ENCODE data around the gene CLK4. TPM values are rescaled to one million over a fixed set of nuclear protein-coding genes. Genes with fewer than 3 reads are reported as not detected.

The CLK4 gene
- total RNA-seq, 1 donor from 2014 or later = 42.6 TPM

DNA sequence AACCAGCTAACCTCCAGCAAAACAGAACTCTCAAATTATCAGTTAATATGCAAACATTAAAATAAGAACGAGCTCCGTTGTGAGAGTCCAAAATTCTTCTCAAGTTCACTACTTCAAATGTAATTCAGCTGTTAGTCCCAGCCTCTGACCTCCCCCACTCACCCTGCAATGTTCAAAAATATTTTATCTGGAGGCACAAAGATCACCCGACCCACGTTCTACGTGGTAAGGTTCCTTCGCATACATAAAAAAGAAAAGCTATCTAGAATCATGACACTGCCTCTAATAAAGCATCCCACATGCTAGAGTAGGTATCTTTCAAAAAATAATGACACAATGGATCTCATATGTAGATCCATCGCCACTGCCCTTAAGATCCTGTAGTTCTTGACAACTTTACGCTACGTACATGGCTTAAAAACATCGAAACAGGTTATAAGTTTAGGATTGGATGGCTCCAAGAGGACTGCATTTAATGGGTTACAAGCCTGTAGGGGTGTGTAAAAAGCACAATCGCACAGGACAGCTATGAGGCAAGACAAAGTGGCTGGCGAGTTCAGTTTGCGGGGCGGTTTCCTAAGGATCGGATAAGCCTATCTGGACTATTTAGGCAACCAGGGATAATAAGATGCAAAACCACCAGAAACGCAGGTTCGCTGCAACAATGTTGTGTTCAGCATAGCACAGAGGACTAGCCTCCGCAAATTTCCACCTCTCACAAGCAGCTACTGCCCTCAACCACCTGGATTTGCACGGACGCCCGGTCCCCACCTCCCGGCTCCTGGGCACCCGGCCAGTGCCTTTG lies 969 bp downstream of the CLK4 start:
- DNase-seq (ENCODE audit: extremely low spot score, unreplicated experiment) = no peak
- H3K9me3 Mint-ChIP-seq = no peaks in the 10 kb centered on the region
- TF ChIP-seq, protein P1, sequence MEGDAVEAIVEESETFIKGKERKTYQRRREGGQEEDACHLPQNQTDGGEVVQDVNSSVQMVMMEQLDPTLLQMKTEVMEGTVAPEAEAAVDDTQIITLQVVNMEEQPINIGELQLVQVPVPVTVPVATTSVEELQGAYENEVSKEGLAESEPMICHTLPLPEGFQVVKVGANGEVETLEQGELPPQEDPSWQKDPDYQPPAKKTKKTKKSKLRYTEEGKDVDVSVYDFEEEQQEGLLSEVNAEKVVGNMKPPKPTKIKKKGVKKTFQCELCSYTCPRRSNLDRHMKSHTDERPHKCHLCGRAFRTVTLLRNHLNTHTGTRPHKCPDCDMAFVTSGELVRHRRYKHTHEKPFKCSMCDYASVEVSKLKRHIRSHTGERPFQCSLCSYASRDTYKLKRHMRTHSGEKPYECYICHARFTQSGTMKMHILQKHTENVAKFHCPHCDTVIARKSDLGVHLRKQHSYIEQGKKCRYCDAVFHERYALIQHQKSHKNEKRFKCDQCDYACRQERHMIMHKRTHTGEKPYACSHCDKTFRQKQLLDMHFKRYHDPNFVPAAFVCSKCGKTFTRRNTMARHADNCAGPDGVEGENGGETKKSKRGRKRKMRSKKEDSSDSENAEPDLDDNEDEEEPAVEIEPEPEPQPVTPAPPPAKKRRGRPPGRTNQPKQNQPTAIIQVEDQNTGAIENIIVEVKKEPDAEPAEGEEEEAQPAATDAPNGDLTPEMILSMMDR (conservative IDR thresholded peaks at IDR 0.05) = no peak
- H3K4me3 Mint-ChIP-seq = peak overlapping the region; percentile 95
- peaks cover 32% of the 10 kb centered on the region for H3K4me1 Mint-ChIP-seq (ENCODE audit: unreplicated experiment)
- no peaks in the 10 kb centered on the region for H3K27me3 Mint-ChIP-seq
- H3K36me3 Mint-ChIP-seq = peaks cover 6% of the 10 kb centered on the region
- H3K27ac Mint-ChIP-seq = peak overlapping the region; percentile 99

DNA sequence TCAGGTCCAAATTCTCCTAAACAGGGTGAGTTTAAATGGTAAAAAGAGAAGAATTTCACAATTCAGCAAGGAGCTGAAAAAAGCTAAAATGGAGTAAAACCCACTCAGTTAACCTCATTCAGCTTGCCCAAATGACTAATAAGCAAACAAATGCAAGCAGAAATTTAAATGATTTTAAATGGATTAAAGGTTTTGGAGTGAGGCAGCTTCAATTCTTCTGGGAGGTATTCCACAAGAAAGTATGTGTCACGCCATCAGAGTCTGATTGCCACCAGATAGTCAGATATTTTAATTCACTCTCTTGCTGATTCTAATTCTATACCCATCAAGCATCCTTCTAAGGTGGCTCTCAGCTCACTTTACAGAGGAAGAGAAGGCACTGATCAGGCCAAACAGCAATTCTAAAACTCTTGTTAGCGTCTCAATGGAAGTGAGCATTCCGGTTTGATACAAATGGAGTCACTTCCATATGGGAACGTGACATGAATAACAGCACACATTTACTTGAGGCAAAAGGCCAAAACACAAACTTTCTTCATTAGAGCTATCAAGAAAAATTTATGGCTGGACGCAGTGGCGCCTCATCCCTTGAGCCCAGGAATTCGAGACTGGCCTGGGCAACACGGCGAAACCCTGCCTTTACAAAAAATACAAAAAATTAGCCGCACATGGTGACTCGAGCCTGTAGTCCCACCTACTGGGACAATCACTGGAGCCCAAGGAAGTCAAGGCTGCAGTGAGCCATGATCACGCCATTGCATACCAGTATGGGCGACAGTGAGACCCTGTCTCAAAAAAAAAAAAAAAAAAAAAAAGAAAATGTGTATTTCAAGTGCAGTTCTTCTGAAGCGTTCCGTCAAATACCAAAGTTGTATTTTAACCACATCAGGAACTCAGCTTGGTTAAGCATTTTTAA lies 2.0 kb downstream of the CLK4 start:
- H3K36me3 Mint-ChIP-seq = peaks cover 16% of the 10 kb centered on the region
- H3K4me3 Mint-ChIP-seq = peak overlapping the region; percentile 95
- H3K27ac Mint-ChIP-seq = peak overlapping the region; percentile 99
- H3K9me3 Mint-ChIP-seq = no peaks in the 10 kb centered on the region
- H3K27me3 Mint-ChIP-seq = no peaks in the 10 kb centered on the region
- H3K4me1 Mint-ChIP-seq (ENCODE audit: unreplicated experiment) = peaks cover 25% of the 10 kb centered on the region
- TF ChIP-seq, protein P1 (conservative IDR thresholded peaks at IDR 0.05) = no peak
- no peak for DNase-seq (ENCODE audit: extremely low spot score, unreplicated experiment)

DNA sequence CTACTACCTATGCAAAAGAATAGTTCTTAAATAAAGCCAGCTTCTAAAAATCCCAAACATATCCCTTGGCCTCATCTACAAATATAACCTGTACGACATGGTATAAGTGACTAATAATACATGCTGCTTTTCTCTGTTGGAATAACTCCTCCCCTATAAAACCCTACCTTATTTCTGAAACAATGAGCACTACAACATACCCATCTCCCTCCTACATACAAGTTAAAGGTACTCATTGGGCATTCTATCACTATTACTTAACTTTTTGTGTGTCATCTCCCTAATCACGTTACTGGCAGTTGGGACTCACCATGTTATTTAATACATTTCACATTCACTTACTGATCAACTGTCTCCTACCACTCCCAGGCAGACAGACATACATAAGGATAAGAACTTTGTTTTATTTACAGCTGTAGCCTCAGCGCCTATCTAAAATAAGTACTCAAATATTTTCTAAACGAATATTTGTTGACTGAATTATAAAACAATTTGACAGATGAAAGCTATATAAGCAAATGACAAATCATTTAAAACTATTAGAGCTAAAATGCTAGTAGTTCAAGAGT lies 4.1 kb downstream of the CLK4 start:
- no peaks in the 10 kb centered on the region for H3K9me3 Mint-ChIP-seq
- no peaks in the 10 kb centered on the region for H3K27me3 Mint-ChIP-seq
- H3K4me1 Mint-ChIP-seq (ENCODE audit: unreplicated experiment) = peaks cover 12% of the 10 kb centered on the region
- H3K36me3 Mint-ChIP-seq = peaks cover 26% of the 10 kb centered on the region
- no peak overlapping the region for H3K27ac Mint-ChIP-seq
- DNase-seq (ENCODE audit: extremely low spot score, unreplicated experiment) = no peak
- H3K4me3 Mint-ChIP-seq = no peak overlapping the region
- TF ChIP-seq, protein P1 (conservative IDR thresholded peaks at IDR 0.05) = no peak

DNA sequence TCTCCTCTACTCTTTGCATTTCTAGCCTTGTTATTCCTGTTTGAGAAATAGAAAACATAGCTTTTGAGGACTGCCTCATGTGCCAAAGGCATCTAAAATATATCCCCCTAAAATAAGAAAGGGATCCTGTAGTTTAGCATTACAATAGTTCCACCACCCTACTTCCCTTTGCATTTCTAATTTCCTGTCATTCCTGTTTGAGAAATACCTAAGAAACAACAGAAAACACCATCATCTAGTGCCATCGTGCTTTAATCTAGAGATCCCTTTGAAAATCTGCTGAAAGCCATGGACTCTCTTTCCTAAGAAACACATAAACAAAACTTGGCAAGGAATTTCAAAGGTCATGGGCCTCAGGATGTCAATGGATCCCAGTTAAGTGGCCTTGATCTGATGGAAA lies 7.5 kb downstream of the CLK4 start:
- H3K4me3 Mint-ChIP-seq = no peak overlapping the region
- peaks cover 35% of the 10 kb centered on the region for H3K36me3 Mint-ChIP-seq
- peaks cover 2% of the 10 kb centered on the region for H3K4me1 Mint-ChIP-seq (ENCODE audit: unreplicated experiment)
- TF ChIP-seq, protein P1 (conservative IDR thresholded peaks at IDR 0.05) = no peak
- no peaks in the 10 kb centered on the region for H3K9me3 Mint-ChIP-seq
- no peak overlapping the region for H3K27ac Mint-ChIP-seq
- H3K27me3 Mint-ChIP-seq = no peaks in the 10 kb centered on the region
- no peak for DNase-seq (ENCODE audit: extremely low spot score, unreplicated experiment)

DNA sequence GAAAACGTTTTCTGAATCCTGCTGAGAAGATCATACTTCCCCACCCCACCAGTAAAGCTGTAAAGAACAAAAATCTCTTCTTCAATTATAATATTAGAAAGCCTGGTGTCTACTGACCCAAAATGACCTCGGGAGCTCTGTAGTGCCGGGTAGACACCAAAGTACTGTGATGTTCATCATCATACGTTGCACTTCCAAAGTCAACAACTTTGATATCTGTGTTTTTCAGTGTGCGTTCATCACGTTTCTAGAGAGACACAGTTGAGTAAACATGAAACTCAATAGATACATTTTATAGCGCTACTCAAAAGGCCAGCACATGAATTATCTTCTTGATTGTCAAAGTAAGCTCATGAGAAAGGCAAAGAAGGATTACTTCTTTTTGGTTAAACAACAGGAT lies 14.6 kb downstream of the CLK4 start:
- TF ChIP-seq, protein P1 (conservative IDR thresholded peaks at IDR 0.05) = no peak
- H3K4me3 Mint-ChIP-seq = no peak overlapping the region
- no peaks in the 10 kb centered on the region for H3K27me3 Mint-ChIP-seq
- DNase-seq (ENCODE audit: extremely low spot score, unreplicated experiment) = no peak
- H3K9me3 Mint-ChIP-seq = no peaks in the 10 kb centered on the region
- H3K36me3 Mint-ChIP-seq = peaks cover 50% of the 10 kb centered on the region
- no peaks in the 10 kb centered on the region for H3K4me1 Mint-ChIP-seq (ENCODE audit: unreplicated experiment)
- H3K27ac Mint-ChIP-seq = no peak overlapping the region
